Skeletal muscle tissue (tissue), 4 donors: ENCODE data around the gene ABCC11. TPM values are rescaled to one million over a fixed set of nuclear protein-coding genes. Genes with fewer than 3 reads are reported as not detected.

ENCODE experiments used
- H3K27ac ChIP-seq: one replicate; pipeline ENCODE4 v1.7.0; 2013; ENCODE audit warnings: mild to moderate bottlenecking, low read depth, low read length, inconsistent platforms
- H3K27me3 ChIP-seq, 3 donors: one replicate each; pipeline ENCODE4 v1.7.0; 2013; ENCODE audit warnings: low read length in 3 of 3; ENCODE audit not compliant: control insufficient read depth in 3 of 3, insufficient read depth in 3 of 3
- H3K36me3 ChIP-seq, 3 donors: one replicate each; pipeline ENCODE4 v1.7.0; 2013; ENCODE audit warnings: low read length in 3 of 3; ENCODE audit not compliant: control insufficient read depth in 3 of 3, insufficient read depth in 3 of 3
- H3K4me1 ChIP-seq, 3 donors: one replicate each; pipeline ENCODE4 v1.7.0; 2013; ENCODE audit warnings: low read length in 3 of 3, mild to moderate bottlenecking in 3 of 3; ENCODE audit not compliant: control insufficient read depth in 3 of 3, insufficient read depth in 3 of 3
- H3K4me3 ChIP-seq, 3 donors: one replicate each; pipeline ENCODE4 v1.7.0; 2013; ENCODE audit warnings: low read length in 3 of 3
- H3K9ac ChIP-seq, 3 donors: one replicate each; pipeline ENCODE4 v1.7.0; 2013; ENCODE audit warnings: low read length in 3 of 3, mild to moderate bottlenecking in 3 of 3, moderate library complexity in 2 of 3, low read depth in 1 of 3
- H3K9me3 ChIP-seq, 3 donors: one replicate each; pipeline ENCODE4 v1.7.0; 2013; ENCODE audit warnings: low read length in 3 of 3; ENCODE audit not compliant: control insufficient read depth in 3 of 3
- total RNA-seq: library from RNA; depleted of rRNA; stranded (reverse); fragments of >200 nt; gene quantifications from one replicate; pipeline ENCODE4 v1.2.3, GENCODE V29; 2014
- donor health status: Osteomylitis.

The ABCC11 gene
- total RNA-seq, result not detected

DNA sequence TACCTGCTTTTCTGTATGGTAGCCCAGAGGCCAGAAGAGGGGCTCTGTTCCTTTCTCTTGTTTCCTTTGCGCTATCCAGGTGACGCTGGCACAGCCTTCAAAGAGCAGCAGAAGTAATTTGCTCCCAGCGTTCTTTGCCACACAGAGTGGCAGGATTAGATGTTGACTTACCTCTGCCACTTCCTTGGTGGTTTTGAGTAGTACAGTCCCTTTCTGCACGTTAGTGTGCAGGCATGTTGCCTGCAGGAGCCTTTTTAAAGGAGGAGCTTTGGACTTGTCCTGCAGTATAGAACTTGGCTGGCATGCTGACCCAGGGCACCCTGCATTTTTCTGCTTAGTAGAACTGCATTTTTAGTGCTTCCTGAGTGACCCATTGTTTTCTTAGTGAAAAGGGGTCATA is at the start of gene ABCC11:
Gene ABCC11 (minus strand): TSS at position 229 of the 400 bp plus-strand sequence. CDS start 15,618 bp downstream, outside the sequence.
- H3K4me1 ChIP-seq, result peaks cover 20 to 28% (median 27%) of the 10 kb centered on the region in 3 donors
- peak within 1 kb of the TSS in 1 of 3 donors; percentile 51 for H3K4me3 ChIP-seq
- peaks cover 0 to 4% (median 0%) of the 10 kb centered on the region in 3 donors for H3K36me3 ChIP-seq
- H3K27ac ChIP-seq, result no peak within 1 kb of the TSS
- H3K27me3 ChIP-seq, result no peaks in the 10 kb centered on the region
- peak within 1 kb of the TSS in 2 of 3 donors; percentile 1 to 57 for H3K9ac ChIP-seq
- H3K9me3 ChIP-seq, result no peaks in the 10 kb centered on the region

DNA sequence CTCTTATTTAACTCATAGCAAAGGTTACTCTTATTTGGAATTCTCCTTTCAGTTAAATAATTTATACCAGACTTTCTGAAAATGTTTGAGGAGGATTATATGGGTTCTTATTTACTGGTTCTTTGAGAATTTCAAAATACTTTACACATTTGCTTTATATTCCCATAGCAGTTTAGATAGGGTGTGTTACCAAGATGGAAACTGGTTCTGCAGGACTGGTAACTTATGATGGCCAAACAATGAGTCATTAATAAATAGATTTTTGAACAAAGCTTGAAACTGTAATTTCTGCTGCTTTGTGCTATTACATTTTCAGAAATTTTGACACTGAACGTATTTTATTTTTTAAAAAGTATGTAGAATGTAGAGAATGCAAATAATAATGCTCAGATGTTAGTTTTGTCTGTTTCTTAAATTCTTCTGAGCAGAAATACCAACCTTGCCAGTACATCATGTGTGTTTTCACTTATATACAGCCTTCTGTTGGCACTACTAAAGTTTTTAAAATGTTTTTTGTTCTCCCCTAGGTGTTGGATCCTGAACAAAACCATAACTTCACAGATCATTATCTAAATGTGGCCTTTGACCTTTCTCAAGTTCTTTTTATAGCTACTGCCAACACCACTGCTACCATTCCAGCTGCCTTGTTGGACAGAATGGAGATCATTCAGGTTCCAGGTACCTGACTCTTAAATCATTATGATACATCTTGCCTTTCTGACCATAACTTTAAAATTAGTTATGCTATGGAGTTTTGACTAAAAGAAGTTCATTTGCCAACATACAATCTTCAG is 48.3 kb upstream of the ABCC11 start:
- Histone ChIP-seq H3K36me3 (peaks cover 5 to 20% (median 8%) of the 10 kb centered on the region in 3 donors), H3K9me3 (no peaks in the 10 kb centered on the region), H3K4me1 (peaks cover 0 to 6% (median 0%) of the 10 kb centered on the region in 3 donors), H3K27ac (no peak overlapping the region), H3K4me3 (no peak overlapping the region), H3K9ac (no peak overlapping the region), H3K27me3 (no peaks in the 10 kb centered on the region)

DNA sequence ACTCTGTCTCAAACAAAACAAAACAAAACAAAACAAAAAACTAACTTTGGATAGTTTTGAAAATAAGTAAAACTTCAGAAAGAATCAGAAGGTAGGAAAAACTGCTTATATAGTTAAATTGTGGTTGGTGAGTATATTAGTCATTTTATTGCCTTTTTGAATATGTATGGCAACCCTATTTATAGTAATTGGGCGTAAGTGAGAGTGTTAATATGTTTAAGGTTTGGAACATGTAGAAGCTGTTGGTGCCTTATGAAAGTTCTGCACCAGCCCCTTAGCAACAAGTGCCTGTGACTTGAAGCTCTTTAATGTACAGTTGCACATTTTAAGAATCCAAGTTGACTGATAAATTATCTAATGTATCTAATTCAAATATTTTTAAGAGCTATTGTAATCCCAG is 47.4 kb upstream of the ABCC11 start:
- H3K27me3 ChIP-seq, result no peaks in the 10 kb centered on the region
- H3K36me3 ChIP-seq, result peaks cover 5 to 23% (median 11%) of the 10 kb centered on the region in 3 donors
- H3K9ac ChIP-seq, result no peak overlapping the region
- no peak overlapping the region for H3K4me3 ChIP-seq
- H3K27ac ChIP-seq, result no peak overlapping the region
- H3K9me3 ChIP-seq, result no peaks in the 10 kb centered on the region
- peaks cover 0 to 6% (median 0%) of the 10 kb centered on the region in 3 donors for H3K4me1 ChIP-seq

DNA sequence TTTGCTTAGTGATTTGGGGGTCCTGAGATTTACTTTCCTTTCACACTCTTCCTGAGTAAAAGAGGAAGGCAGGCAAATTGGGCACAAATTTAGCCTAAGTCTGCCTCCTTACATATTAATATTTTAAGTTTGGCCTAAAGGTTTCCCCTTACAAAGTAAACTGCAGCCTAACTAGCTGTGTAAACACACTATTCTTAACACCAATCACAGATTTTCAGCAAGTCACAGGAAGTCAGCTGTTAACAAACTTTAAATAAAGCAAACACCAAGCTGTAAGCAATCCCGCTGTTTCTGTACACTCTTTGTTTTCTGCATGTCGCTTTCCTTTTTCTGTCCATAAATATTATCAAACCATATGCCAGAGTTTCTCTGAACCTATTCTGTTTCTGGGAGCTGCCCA is 45.1 kb upstream of the ABCC11 start:
- Histone ChIP-seq H3K4me1 (peaks cover 0 to 6% (median 0%) of the 10 kb centered on the region in 3 donors), H3K9me3 (peaks cover 0 to under 1% (median 0%) of the 10 kb centered on the region in 3 donors), H3K27ac (no peak overlapping the region), H3K27me3 (no peaks in the 10 kb centered on the region), H3K9ac (no peak overlapping the region), H3K4me3 (no peak overlapping the region), H3K36me3 (peaks cover 4 to 24% (median 15%) of the 10 kb centered on the region in 3 donors)

DNA sequence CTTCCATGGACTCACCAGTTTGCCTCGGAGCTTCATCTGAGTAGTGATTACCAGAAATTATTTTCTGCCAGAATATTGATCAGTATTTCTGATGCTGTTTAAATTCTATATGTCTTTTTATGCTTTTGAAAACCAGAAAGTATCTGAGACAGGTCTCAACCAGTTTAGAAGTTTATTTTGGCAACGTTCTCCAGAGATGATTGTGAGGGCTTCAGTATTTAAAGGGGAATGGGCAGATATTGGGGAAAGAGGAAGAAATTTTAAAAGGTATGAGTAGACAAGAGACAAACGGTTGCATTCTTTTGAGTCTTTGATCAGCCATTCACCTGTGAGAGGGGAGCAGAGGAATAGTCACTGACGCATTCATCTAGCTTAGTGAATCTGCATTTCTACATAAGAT is 44.4 kb upstream of the ABCC11 start:
- Histone ChIP-seq H3K9me3 (peaks cover 3 to 6% (median 4%) of the 10 kb centered on the region in 3 donors), H3K4me1 (peaks cover 0 to 6% (median 0%) of the 10 kb centered on the region in 3 donors), H3K4me3 (no peak overlapping the region), H3K9ac (no peak overlapping the region), H3K27me3 (no peaks in the 10 kb centered on the region), H3K27ac (no peak overlapping the region), H3K36me3 (peaks cover 4 to 25% (median 22%) of the 10 kb centered on the region in 3 donors)

DNA sequence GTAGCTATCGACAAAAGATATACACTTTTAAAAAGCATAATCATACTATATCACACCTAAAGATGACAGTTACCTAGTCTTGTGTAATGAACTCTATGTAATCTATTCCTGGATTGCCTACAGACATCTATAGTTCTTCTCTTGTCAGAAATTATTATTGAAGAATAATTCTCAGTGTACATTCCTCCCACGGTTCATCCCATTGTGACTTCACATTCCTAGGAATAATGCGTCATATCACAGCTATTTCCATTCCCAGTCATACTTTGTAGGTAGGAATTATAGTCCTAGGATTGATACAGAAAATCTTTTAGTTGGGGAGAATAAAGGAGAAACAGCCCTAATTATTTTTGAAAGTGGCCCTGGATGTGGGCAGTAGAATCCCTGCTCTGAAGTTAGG is 44.0 kb upstream of the ABCC11 start:
- Histone ChIP-seq H3K4me1 (peaks cover 0 to 6% (median 0%) of the 10 kb centered on the region in 3 donors), H3K9ac (no peak overlapping the region), H3K9me3 (peaks cover 3 to 6% (median 4%) of the 10 kb centered on the region in 3 donors), H3K4me3 (no peak overlapping the region), H3K27me3 (no peaks in the 10 kb centered on the region), H3K36me3 (peaks cover 7 to 28% (median 25%) of the 10 kb centered on the region in 3 donors), H3K27ac (no peak overlapping the region)

DNA sequence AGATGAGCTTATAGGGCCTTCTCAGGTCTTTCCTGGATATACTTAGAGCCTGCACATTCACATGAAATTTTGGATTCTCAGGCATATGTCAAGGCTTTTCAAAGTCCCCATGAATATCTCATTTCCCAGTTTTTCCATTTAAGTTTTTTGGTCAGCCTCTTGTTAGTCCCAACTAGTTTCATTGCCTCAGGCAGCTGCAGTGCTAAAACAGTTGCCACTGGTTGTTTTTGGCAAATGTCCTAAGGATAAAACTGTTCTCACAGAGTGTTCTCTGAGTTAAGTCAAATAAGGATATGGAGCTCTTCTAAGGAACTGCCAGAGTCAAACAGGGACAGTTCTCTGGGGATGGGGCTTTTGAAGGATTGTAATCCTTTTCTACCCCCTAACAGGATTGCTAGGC is 39.9 kb upstream of the ABCC11 start:
- H3K4me1 ChIP-seq, result peaks cover 0 to 11% (median 0%) of the 10 kb centered on the region in 3 donors
- H3K9me3 ChIP-seq, result peaks cover 3 to 6% (median 4%) of the 10 kb centered on the region in 3 donors
- H3K9ac ChIP-seq, result no peak overlapping the region
- H3K27me3 ChIP-seq, result no peaks in the 10 kb centered on the region
- peaks cover 9 to 24% (median 24%) of the 10 kb centered on the region in 3 donors for H3K36me3 ChIP-seq
- H3K4me3 ChIP-seq, result no peak overlapping the region
- H3K27ac ChIP-seq, result no peak overlapping the region

DNA sequence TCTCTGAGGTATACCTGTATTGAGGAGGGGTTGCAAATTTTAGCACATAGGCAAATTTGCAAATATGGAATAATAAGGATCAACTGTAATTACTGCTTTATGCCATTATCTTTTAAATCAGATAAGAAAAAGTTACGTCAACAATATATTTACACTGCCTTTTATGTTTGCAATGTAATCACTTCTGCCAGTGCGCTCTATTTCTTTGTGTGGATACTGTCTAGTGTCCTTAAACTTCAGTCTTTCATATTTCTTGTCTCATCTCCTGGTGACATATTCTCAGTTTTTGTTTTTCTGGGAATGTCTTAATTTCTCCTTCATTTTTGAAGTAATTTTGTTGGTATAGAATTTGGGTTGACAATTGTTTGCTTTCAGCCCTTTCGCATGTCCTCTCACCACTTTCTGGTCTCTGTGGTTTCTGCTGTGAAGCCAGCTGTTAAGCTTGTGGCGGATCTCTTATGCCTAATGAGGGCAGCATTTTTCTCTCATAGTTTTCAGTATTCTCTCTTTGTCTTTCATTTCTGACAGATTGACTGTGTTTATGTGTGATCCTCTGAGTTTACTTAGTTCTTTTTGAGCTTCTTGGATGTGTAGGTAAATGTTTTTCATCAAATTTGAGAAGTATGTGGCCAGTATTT is 37.6 kb upstream of the ABCC11 start:
- peaks cover 9 to 21% (median 17%) of the 10 kb centered on the region in 3 donors for H3K36me3 ChIP-seq
- no peaks in the 10 kb centered on the region for H3K27me3 ChIP-seq
- H3K27ac ChIP-seq, result no peak overlapping the region
- H3K4me3 ChIP-seq, result no peak overlapping the region
- H3K9me3 ChIP-seq, result peaks cover 3 to 6% (median 4%) of the 10 kb centered on the region in 3 donors
- peaks cover 0 to 11% (median 0%) of the 10 kb centered on the region in 3 donors for H3K4me1 ChIP-seq
- H3K9ac ChIP-seq, result no peak overlapping the region

DNA sequence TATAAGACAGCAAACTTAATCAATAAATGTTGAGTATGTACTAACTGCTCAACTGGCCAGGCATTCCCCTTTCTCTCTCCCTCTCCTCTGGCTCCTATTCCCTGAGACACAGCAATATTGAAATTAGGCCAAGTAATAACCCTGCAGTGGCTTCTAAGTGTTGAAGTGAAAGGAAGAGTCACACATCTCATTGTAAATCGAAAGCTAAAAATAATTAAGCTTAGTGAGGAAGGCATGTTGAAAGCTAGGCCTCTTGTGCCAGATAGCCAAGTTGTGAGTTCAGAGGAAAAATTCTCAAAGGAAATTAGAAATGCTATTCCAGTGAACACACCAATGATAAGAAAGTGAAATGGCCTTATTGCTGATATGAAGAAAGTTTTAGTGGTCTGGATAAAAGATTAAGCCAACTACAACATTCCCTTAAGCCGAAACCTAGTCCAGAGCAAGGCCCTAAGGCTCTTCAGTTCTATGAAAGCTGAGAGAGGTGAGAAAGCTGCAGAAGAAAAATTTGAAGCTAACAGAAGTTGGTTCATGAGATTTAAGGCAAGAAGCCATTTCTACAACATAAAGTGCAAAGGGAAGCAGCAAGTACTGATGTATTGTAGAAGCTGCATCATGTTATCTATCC is 35.4 kb upstream of the ABCC11 start:
- no peaks in the 10 kb centered on the region for H3K27me3 ChIP-seq
- peaks cover 0 to 11% (median 0%) of the 10 kb centered on the region in 3 donors for H3K4me1 ChIP-seq
- H3K9me3 ChIP-seq, result peaks cover 3 to 6% (median 4%) of the 10 kb centered on the region in 3 donors
- peaks cover 9 to 20% (median 18%) of the 10 kb centered on the region in 3 donors for H3K36me3 ChIP-seq
- no peak overlapping the region for H3K27ac ChIP-seq
- H3K4me3 ChIP-seq, result no peak overlapping the region
- no peak overlapping the region for H3K9ac ChIP-seq
